Muscle of leg (tissue), 11 donors: ENCODE measurements around the gene CARMIL1. TPM values are rescaled to one million over a fixed set of nuclear protein-coding genes. Genes with fewer than 3 reads are reported as not detected.
A peak's percentile ranks its signal among the peaks of the same experiment; 100 is the strongest.

Experiments used
- DNase-seq: peaks from one replicate; pipeline ENCODE4 v3.0.0; 2013
- H3K27ac ChIP-seq: one replicate; pipeline ENCODE4 v1.5.1; 2013; ENCODE audit warnings: mild to moderate bottlenecking, low read length, control low read depth
- H3K27me3 ChIP-seq: one replicate; pipeline ENCODE4 v1.6.1; 2013; ENCODE audit warnings: low read length; ENCODE audit not compliant: control insufficient read depth, insufficient read depth
- H3K36me3 ChIP-seq: one replicate; pipeline ENCODE4 v1.6.1; 2013; ENCODE audit warnings: low read length; ENCODE audit not compliant: control insufficient read depth, insufficient read depth
- H3K4me1 ChIP-seq: one replicate; pipeline ENCODE4 v1.6.1; 2013; ENCODE audit warnings: low read length; ENCODE audit not compliant: control insufficient read depth, insufficient read depth
- H3K4me3 ChIP-seq: one replicate; pipeline ENCODE4 v1.5.1; 2013; ENCODE audit warnings: low read length, control low read depth
- H3K9me3 ChIP-seq: replicated peaks from 2 replicates; pipeline ENCODE4 v1.6.1; 2013; ENCODE audit warnings: low read depth, low read length; ENCODE audit not compliant: control insufficient read depth
- WGBS: methylation state at CpG from one replicate; pipeline ENCODE4 v1.1.5; 2013; ENCODE audit warnings: missing lambda C conversion rate; ENCODE audit not compliant: insufficient coverage; 5-methylcytosine and 5-hydroxymethylcytosine counted together
- polyA plus RNA-seq, 8 donors: library from polyadenylated mRNA; unstranded; fragments of 120-200 nt; gene quantifications; one replicate each; pipeline versions ENCODE4 v1.2.1 to v1.2.3, GENCODE V29; 2013; ENCODE audit warnings: inconsistent platforms in 1 of 8, low replicate concordance in 1 of 8; ENCODE audit not compliant: insufficient read length in 8 of 8, insufficient read depth in 1 of 8
- total RNA-seq: library from RNA; stranded (reverse); fragments of 120-200 nt; gene quantifications from one replicate; pipeline ENCODE4 v1.2.4, GENCODE V29; 2013

The CARMIL1 gene
- total and polyA plus RNA-seq, 9 donors: 3.1 to 6.4 (median 3.6) TPM

DNA sequence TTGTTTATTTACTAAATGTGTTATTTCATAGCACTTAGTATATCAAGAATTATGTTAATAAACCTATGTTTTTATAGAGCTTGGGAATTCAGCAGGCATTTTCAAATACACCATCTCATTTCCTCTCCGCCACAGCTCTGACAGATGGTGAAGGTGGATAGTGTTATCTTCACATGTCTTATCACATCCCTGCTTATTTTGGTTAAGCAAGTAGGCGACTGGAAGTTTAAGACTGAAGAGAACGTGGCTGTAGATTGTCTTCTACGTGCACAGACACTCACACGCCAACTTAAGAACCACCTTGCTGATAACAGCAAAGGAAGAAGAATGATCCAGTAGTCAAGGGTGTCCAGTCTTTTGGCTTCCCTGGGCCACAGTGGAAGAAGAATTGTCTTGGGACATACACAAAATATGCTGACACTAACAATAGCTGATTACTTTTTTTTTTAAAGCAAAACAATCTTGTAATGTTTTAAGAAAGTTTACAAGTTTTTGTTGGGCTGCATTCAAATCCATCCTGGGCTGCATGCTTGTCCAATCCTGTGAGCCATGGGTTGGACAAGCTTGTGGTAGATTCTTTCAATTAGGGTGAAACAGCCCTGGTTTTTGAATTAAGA is 329.5 kb downstream of the CARMIL1 start:
- Histone ChIP-seq H3K9me3 (no peaks in the 10 kb centered on the region), H3K27me3 (no peaks in the 10 kb centered on the region), H3K4me3 (no peak overlapping the region), H3K4me1 (no peaks in the 10 kb centered on the region), H3K36me3 (no peaks in the 10 kb centered on the region), H3K27ac (no peak overlapping the region)
- no CpG with 5 or more reads among the region's 5 CpGs for WGBS
- no peak for DNase-seq

DNA sequence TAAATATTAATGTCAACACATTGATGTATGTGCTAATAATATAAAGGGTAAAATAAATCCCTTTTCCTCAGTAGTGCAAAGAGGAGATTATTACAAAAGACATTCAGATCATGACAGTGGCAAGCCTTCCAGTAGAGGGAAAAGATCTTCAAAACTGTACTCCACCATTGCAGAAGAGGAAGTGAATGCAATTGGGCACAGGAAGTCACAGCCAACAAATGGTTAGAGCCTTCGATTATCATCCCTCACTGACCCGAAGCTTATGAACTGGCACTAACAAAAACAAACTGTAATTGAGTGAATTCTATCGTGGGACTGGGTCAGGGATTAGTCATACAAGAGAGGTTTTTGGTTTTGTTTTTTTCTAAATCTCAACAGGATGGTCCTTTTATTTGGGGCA is 333.5 kb downstream of the CARMIL1 start:
- Histone ChIP-seq H3K36me3 (no peaks in the 10 kb centered on the region), H3K9me3 (no peaks in the 10 kb centered on the region), H3K4me3 (no peak overlapping the region), H3K27ac (no peak overlapping the region), H3K27me3 (no peaks in the 10 kb centered on the region), H3K4me1 (no peaks in the 10 kb centered on the region)
- WGBS: no CpG with 5 or more reads among the region's 3 CpGs
- no peak for DNase-seq

DNA sequence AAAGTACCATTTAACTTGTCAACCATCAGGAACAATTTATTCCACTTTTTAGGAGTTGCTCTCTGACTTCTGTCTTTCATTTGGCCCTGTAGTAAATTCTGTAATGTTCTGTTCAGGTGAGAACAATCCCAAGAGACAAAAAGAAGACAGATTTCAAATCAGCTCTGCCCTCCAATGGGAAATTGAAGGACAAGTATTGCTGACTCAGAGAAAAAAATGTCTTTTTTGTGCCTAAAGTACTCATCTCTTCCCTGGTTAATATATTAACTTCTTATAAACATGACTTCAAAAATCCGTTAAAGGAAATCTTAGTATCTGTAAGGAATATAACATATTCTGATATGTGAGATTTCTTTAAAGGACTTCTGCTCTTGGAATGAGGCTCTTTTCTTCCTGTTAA is 334.2 kb downstream of the CARMIL1 start:
- WGBS: no CpG with 5 or more reads among the region's 1 CpG
- DNase-seq: no peak
- Histone ChIP-seq H3K4me1 (no peaks in the 10 kb centered on the region), H3K27ac (no peak overlapping the region), H3K9me3 (no peaks in the 10 kb centered on the region), H3K36me3 (no peaks in the 10 kb centered on the region), H3K27me3 (no peaks in the 10 kb centered on the region), H3K4me3 (no peak overlapping the region)

DNA sequence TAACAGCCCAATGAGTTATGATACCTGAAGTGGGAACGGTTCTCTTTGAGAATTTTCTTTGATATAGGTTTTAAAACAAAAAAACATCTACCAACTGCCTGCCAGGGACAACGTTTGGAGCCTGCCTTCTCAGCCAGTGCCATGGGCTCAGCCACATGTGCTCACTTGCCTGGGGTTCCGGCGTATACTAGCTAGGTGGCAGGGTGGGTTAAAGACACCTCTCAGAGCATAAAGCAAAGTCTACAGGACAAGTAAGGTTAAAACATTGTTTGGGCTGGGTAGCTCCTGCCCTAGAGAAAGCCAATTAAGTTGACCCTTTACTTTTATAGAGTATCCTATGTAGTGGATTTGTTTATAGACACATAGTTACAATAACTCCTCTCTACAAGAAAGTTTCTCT is 334.9 kb downstream of the CARMIL1 start:
- no peak for DNase-seq
- Histone ChIP-seq H3K27me3 (no peaks in the 10 kb centered on the region), H3K36me3 (no peaks in the 10 kb centered on the region), H3K9me3 (no peaks in the 10 kb centered on the region), H3K4me3 (no peak overlapping the region), H3K4me1 (no peaks in the 10 kb centered on the region), H3K27ac (no peak overlapping the region)
- WGBS: no CpG with 5 or more reads among the region's 4 CpGs

DNA sequence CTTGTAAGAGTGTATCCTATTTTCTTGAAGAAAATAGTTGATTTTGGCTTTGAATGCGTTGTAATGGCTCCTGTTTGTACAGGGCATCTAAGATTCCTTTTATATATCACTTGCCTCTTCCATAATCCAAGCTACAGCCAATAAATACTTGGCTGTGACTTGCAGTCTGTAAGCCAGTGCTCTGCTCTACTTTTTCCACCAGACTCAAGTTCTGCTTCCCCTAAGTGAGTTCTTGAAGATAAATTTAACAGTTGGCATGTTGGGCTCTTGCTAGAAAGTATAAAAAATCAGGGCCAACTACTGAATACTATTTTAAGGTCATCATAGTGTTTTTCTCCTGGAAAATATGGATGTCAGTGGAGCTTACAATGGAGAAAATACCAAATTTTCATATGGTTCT is 336.3 kb downstream of the CARMIL1 start:
- H3K36me3 ChIP-seq: no peaks in the 10 kb centered on the region
- no peak overlapping the region for H3K27ac ChIP-seq
- peak; percentile 39 for DNase-seq
- no peak overlapping the region for H3K4me3 ChIP-seq
- no peaks in the 10 kb centered on the region for H3K9me3 ChIP-seq
- no CpG with 5 or more reads among the region's 1 CpG for WGBS
- H3K4me1 ChIP-seq: no peaks in the 10 kb centered on the region
- no peaks in the 10 kb centered on the region for H3K27me3 ChIP-seq

DNA sequence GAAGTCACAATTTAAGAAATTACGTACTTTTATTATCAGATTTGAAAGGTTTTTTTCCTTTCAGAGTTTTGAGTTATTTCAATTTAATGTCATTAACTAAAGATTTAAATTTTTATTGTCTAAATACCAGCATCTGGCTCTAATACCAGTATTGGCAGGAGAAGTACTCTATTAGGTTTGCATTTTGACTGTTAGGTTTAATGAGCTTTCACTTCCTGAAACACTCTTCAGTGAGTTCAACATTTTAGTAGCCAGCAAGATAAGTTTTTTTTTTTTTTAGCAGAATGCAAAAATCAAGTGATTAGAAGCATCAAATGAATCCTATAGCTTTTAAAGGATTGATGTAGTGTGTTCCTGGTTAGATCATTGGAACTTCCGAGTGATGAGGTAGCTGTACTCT is 338.8 kb downstream of the CARMIL1 start:
- no peak for DNase-seq
- H3K4me3 ChIP-seq: no peak overlapping the region
- H3K27me3 ChIP-seq: no peaks in the 10 kb centered on the region
- WGBS: no CpG with 5 or more reads among the region's 2 CpGs
- H3K4me1 ChIP-seq: no peaks in the 10 kb centered on the region
- H3K27ac ChIP-seq: no peak overlapping the region
- no peaks in the 10 kb centered on the region for H3K9me3 ChIP-seq
- no peaks in the 10 kb centered on the region for H3K36me3 ChIP-seq

DNA sequence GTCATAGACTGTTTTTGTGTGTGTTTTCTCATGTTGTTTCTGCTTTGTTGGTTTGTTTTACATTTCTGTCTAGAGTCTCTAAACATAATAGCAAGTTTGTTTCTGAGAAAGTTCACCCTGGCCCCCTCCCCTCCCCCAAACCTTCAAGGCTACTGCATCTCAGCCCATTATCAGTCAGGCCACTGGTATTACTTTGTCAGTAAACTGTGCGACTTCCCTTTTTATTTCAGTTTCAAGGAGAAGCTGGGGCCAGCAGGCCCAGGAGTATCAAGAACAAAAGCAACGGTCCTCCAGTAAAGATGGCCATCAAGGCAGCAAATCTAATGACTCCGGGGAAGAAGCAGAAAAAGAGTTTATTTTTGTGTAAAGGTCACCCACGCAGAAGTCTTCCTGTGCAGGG is 340.0 kb downstream of the CARMIL1 start:
- Histone ChIP-seq H3K36me3 (no peaks in the 10 kb centered on the region), H3K4me1 (no peaks in the 10 kb centered on the region), H3K9me3 (no peaks in the 10 kb centered on the region), H3K4me3 (no peak overlapping the region), H3K27me3 (no peaks in the 10 kb centered on the region), H3K27ac (no peak overlapping the region)
- peak; percentile 4 for DNase-seq
- whole genome bisulfite sequencing: 74% methylated on average over 3 of the region's 4 CpGs

DNA sequence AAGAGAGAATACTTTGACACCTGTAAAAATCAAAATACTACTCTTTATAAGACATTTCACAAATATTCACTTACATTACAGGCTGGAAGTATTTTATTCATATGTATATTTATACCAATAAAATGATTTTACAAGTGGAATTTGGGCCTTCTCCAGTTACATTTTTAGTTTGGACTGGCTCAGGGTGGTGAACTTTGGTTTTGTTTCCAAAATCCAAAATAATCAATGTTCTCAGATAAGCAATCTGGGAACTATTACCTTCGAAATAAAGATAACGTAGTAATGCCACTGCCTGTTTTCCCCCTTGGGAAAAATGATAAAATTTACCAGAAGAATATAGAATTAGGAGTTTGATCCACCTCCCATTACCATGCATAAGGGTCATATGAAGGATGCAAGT is 341.2 kb downstream of the CARMIL1 start:
- no peak for DNase-seq
- Histone ChIP-seq H3K36me3 (no peaks in the 10 kb centered on the region), H3K27ac (no peak overlapping the region), H3K4me1 (no peaks in the 10 kb centered on the region), H3K9me3 (no peaks in the 10 kb centered on the region), H3K4me3 (no peak overlapping the region), H3K27me3 (no peaks in the 10 kb centered on the region)
- WGBS: no CpG with 5 or more reads among the region's 2 CpGs

DNA sequence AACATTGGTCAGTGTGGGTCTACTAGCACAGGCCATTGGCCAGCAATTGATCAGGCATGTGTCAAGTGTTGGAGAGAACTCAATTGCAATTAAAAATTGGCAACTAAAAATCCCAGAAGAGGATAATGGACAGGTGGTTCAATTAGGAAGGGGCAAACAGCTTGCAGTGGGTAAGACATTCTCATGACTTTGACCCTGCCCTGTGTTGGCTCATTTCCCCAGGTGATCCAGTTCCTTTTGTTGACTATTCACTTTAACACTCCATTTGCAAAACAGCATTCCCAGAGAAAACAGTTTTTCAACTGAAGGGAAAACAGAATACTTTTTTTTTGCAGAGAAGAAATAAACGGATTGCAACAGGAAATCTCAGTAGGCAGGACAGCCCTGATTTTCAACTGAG is 343.9 kb downstream of the CARMIL1 start:
- Histone ChIP-seq H3K36me3 (no peaks in the 10 kb centered on the region), H3K4me1 (no peaks in the 10 kb centered on the region), H3K27me3 (no peaks in the 10 kb centered on the region), H3K27ac (no peak overlapping the region), H3K9me3 (no peaks in the 10 kb centered on the region), H3K4me3 (no peak overlapping the region)
- no peak for DNase-seq
- WGBS: no CpG with 5 or more reads among the region's 1 CpG

DNA sequence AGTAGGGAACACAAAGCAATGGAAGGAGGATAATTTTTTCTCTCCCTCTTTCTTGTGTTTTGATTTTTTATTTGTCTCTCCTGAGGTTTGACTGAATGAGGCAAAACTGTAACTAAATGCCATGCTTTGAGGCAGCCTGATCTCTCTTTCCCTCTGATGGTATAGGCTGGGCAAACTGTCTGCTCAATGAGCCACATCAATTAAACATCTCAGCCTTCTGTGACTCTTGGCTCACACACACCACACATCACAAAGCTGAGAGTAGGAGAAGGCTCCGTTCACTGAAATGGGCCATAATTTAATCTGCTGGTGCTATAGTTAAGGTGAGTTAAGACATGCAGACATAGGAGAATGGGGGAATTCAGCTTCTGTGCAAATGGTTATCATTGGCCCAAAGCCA is 344.7 kb downstream of the CARMIL1 start:
- no peaks in the 10 kb centered on the region for H3K27me3 ChIP-seq
- no CpG with 5 or more reads among the region's 1 CpG for WGBS
- DNase-seq: no peak
- no peak overlapping the region for H3K4me3 ChIP-seq
- H3K27ac ChIP-seq: no peak overlapping the region
- no peaks in the 10 kb centered on the region for H3K4me1 ChIP-seq
- H3K36me3 ChIP-seq: no peaks in the 10 kb centered on the region
- no peaks in the 10 kb centered on the region for H3K9me3 ChIP-seq

DNA sequence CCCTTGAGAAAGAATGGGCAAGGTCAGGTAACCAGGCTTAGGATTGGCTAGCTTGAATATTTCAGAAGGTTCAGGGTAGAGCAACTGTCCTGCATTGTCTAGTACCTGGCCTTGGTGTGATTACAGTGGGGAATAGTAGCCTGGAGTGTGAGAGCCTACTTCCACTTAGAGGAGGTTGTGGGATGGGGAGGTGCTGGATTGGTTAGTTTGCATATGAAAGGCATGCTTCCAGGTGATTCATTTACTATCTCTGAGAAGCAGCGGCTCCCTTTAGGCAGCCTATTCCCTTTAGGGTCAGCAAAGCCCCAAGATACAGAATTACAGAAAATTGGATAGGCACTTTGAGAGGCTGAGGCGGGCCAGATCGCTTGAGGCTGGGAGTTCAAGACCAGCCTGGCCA is 347.8 kb downstream of the CARMIL1 start:
- DNase-seq: no peak
- H3K4me3 ChIP-seq: no peak overlapping the region
- no peaks in the 10 kb centered on the region for H3K9me3 ChIP-seq
- no peaks in the 10 kb centered on the region for H3K4me1 ChIP-seq
- 74% methylated on average over 3 of the region's 3 CpGs for WGBS
- no peak overlapping the region for H3K27ac ChIP-seq
- H3K36me3 ChIP-seq: no peaks in the 10 kb centered on the region
- no peaks in the 10 kb centered on the region for H3K27me3 ChIP-seq
